A549 (cell line): ENCODE measurements around the gene ZMYND12. TPM values are rescaled to one million over a fixed set of nuclear protein-coding genes. Genes with fewer than 3 reads are reported as not detected.

Source experiments
- ATAC-seq, 2 experiments: fragments of 200-7000 bp in 1 of 2; fragments of >200 bp in 1 of 2; cut with Nextera tagmentation in 1 of 2; cut with Tn5 transposase in 1 of 2; 3 replicates each; pipeline versions ENCODE4 v1.8.0 to v1.9.1; 2018 to 2020; ENCODE audit warnings: mild to moderate bottlenecking in 1 of 2, moderate library complexity in 1 of 2
- CTCF ChIA-PET: fragments of 300-600 bp; sonication (Branson Sonifier 250); formaldehyde crosslinking; extraction: SDS; loops from one replicate; lab custom pipeline; 2021; ENCODE audit warnings: antibody characterized with exemption, inconsistent platforms; lab: Yijun Ruan, JAX
- POLR2A ChIA-PET: fragments of 350-600 bp; formaldehyde crosslinking; extraction: SDS; loops from one replicate; lab custom pipeline; 2021; ENCODE audit warnings: antibody characterized with exemption, inconsistent platforms; lab: Yijun Ruan, JAX
- DNase-seq, 2 experiments: peaks; one replicate each; pipeline versions ENCODE4 v3.0.0 to v3.0.0-alpha.2; 2011 to 2016; ENCODE audit warnings: low read depth in 1 of 2, low spot score in 1 of 2
- FAIRE-seq: peaks from 2 replicates; lab custom pipeline; 2011; peaks lifted over from hg19 to GRCh38; lab: Jason Lieb, UNC
- H3K27ac ChIP-seq, 2 experiments: fragments of >200 bp; sonication (Bioruptor Twin); formaldehyde crosslinking; 3 replicates each; pipeline ENCODE4 v1.5.1; 2016 to 2017
- H3K4me1 ChIP-seq: fragments of >200 bp; sonication (Bioruptor Twin); formaldehyde crosslinking; 3 replicates; pipeline ENCODE4 v1.6.1; 2016
- H3K4me2 ChIP-seq: fragments of >200 bp; sonication (Bioruptor Twin); formaldehyde crosslinking; 3 replicates; pipeline ENCODE4 v1.6.1; 2016
- H3K4me3 ChIP-seq: fragments of >200 bp; sonication (Bioruptor Twin); formaldehyde crosslinking; 3 replicates; pipeline ENCODE4 v1.5.1; 2016
- H3K9me3 ChIP-seq: fragments of >200 bp; sonication (Bioruptor Twin); formaldehyde crosslinking; 3 replicates; pipeline ENCODE4 v1.6.1; 2016
- BHLHE40 ChIP-seq: IDR thresholded peaks from 2 replicates; pipeline ENCODE4 v1.6.1; 2012; ENCODE audit warnings: low read depth, low read length, inconsistent platforms
- CEBPB ChIP-seq, 2 experiments: fragments of >200 bp in 1 of 2; sonication (Bioruptor Twin) in 1 of 2; formaldehyde crosslinking in 1 of 2; IDR thresholded peaks; 2 replicates each; pipeline ENCODE4 v1.6.1; 2012 to 2016
- CHD2 ChIP-seq: fragments of 150-350 bp; IDR thresholded peaks from 2 replicates; pipeline ENCODE4 v1.6.1; 2014; ENCODE audit warnings: low read length; ENCODE audit not compliant: partially characterized antibody
- FOSB ChIP-seq: fragments of 250-450 bp; sonication (Bioruptor Pico); IDR thresholded peaks from 2 replicates; pipeline ENCODE4 v1.5.0; 2020; ENCODE audit warnings: mild to moderate bottlenecking, moderate library complexity
- HOXB5 ChIP-seq: fragments of 250-450 bp; sonication (Bioruptor Pico); IDR thresholded peaks from 2 replicates; pipeline ENCODE4 v1.5.0; 2020; ENCODE audit warnings: mild to moderate bottlenecking, moderate library complexity
- KDM5A ChIP-seq: fragments of 200-600 bp; sonication (generic); IDR thresholded peaks from 2 replicates; pipeline ENCODE4 v1.6.1; 2016; ENCODE audit warnings: antibody characterized with exemption, mild to moderate bottlenecking
- MAFK ChIP-seq: fragments of 450-650 bp; IDR thresholded peaks from 2 replicates; pipeline ENCODE4 v1.6.1; 2014; ENCODE audit not compliant: partially characterized antibody
- MYC ChIP-seq: IDR thresholded peaks from 2 replicates; pipeline ENCODE4 v1.6.1; 2012; ENCODE audit warnings: mild to moderate bottlenecking, inconsistent platforms, low read length, improper control_type of control experiment, borderline replicate concordance
- NFE2L2 ChIP-seq: fragments of 150-350 bp; conservative IDR thresholded peaks from 2 replicates; pipeline ENCODE4 v1.6.1; 2014; ENCODE audit warnings: low read length
- NPAS2 ChIP-seq: fragments of 250-450 bp; sonication (Bioruptor Pico); IDR thresholded peaks from 2 replicates; pipeline ENCODE4 v1.8.0; 2022; ENCODE audit warnings: mild to moderate bottlenecking, moderate library complexity, borderline replicate concordance
- NR3C1 ChIP-seq: fragments of >200 bp; sonication (Bioruptor Twin); formaldehyde crosslinking; IDR thresholded peaks from 3 replicates; pipeline ENCODE4 v1.6.1; 2017
- PHF8 ChIP-seq: fragments of 200-600 bp; sonication (generic); IDR thresholded peaks from 2 replicates; pipeline ENCODE4 v1.6.1; 2016; ENCODE audit warnings: low read depth, mild to moderate bottlenecking, antibody characterized with exemption, moderate library complexity, borderline replicate concordance
- POLR2A ChIP-seq: IDR thresholded peaks from 2 replicates; pipeline ENCODE4 v1.6.1; 2012; ENCODE audit warnings: mild to moderate bottlenecking, low read length
- RARB ChIP-seq: fragments of 250-450 bp; sonication (Bioruptor Pico); IDR thresholded peaks from 2 replicates; pipeline ENCODE4 v1.8.0; 2021; ENCODE audit warnings: mild to moderate bottlenecking, moderate library complexity
- RNF2 ChIP-seq: fragments of 200-600 bp; sonication (generic); IDR thresholded peaks from 2 replicates; pipeline ENCODE4 v1.6.1; 2016; ENCODE audit warnings: low read depth, mild to moderate bottlenecking, antibody characterized with exemption, moderate library complexity, borderline replicate concordance
- SMC3 ChIP-seq: fragments of >200 bp; sonication (Bioruptor Twin); formaldehyde crosslinking; IDR thresholded peaks from 3 replicates; pipeline ENCODE4 v1.6.1; 2018; ENCODE audit warnings: inconsistent platforms
- ZC3H11A ChIP-seq: fragments of 450-650 bp; IDR thresholded peaks from 2 replicates; pipeline ENCODE4 v1.6.1; 2014; ENCODE audit warnings: antibody characterized with exemption, mild to moderate bottlenecking
- WGBS: methylation state at CpG from one replicate; pipeline ENCODE4 v1.1.6; 2017; ENCODE audit errors: missing lambda C conversion rate; 5-methylcytosine and 5-hydroxymethylcytosine counted together
- polyA plus RNA-seq, 4 experiments: library from polyadenylated mRNA; depleted of rRNA in 3 of 4; stranded (reverse); fragments of >200 nt; fragmentation: RNase III in 1 of 4; extraction: RNeasy Plus Mini Kit Qiagen cat#74134 plus additional on column Dnase treatment in 1 of 4; gene quantifications; 2 replicates in 3 of 4; 3 replicates in 1 of 4; pipeline ENCODE4 v1.2.3, GENCODE V29; 2011 to 2017
- TF ChIP-seq, protein P1 (sequence below): fragments of >200 bp; sonication (Bioruptor Twin); formaldehyde crosslinking; IDR thresholded peaks from 2 replicates; pipeline ENCODE4 v1.6.1; 2016
- TF ChIP-seq, protein P2 (sequence below): IDR thresholded peaks from 2 replicates; pipeline ENCODE4 v1.6.1; 2012
- TF ChIP-seq, protein P3 (sequence below): fragments of 450-650 bp; IDR thresholded peaks from 2 replicates; pipeline ENCODE4 v1.6.1; 2014; ENCODE audit warnings: antibody characterized with exemption
- TF ChIP-seq, protein P4 (sequence below): fragments of 250-450 bp; sonication (Bioruptor Pico); IDR thresholded peaks from 2 replicates; pipeline ENCODE4 v1.5.0; 2021; ENCODE audit warnings: mild to moderate bottlenecking, moderate library complexity, borderline replicate concordance
- TF ChIP-seq, protein P5 (sequence below): IDR thresholded peaks from 2 replicates; pipeline ENCODE4 v1.6.1; 2012

ZMYND12 gene
- polyA plus RNA-seq, 2 of the 4 experiments (the other 2 are of a cell fraction), result 0.37 to 0.90 TPM

DNA sequence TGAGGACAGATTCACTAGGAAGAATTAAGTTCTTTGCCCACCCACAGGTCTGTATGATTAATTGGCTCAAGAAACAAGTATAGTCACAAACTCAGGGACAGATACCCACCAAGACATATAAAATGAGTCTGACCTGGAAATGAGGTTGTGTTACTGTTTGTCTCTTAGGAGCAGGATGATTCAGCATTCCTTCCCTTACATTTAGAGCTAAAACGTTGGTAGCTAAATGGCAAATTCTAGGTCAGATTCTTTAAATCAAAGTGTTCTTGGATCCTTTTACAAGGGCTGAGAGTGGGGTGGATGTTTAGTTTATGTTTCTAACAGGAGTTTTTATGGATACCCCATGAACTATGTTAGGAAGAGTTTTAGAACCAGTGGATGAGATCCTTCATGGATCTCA, 70.5 kb downstream of the ZMYND12 start:
- ChIA-PET CTCF (interaction anchor here (0.6 to 2.5 kb wide), 2 partner anchors 10 to 51 kb away, joined by 3 to 10 read pairs; no protein-coding TSS in a partner anchor), POLR2A (no interaction called here)
- Histone ChIP-seq H3K4me3 (no peak overlapping the region), H3K9me3 (no peaks in the 10 kb centered on the region), H3K4me1 (peaks cover 8% of the 10 kb centered on the region), H3K4me2 (peak overlapping the region; percentile 42; the same call in 2 of the 3 replicates), H3K27ac (peak overlapping the region; percentile 66 to 73)
- peak in 1 of 2 experiments; percentile 36 for DNase-seq
- TF ChIP-seq NFE2L2 (peak; percentile 21; the same call in 1 of the 2 replicates), CHD2 (no peak), ZC3H11A (no peak), MAFK (peak; percentile 72)
- FAIRE-seq, result no peak
- 13% methylated on average over 1 of the region's 1 CpG for WGBS
- ATAC-seq, result no peak

DNA sequence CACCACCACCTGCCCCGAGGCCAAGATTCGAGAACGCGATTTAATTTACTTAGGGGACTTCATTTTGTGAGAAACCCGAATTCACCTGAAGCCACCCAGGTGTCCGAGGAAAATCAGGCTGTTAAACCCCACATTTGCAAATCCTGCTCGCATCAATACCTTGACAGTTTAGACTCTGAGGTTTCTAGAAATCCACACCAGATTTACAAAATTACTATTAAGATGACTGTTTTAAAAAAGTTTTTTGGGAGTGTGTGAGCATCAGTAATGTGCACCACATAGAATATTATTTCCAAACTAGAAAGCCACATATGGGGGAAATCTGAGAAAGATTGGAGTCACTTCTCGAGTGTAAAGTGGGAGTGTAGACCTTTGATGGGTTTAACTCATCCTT, 74.5 kb downstream of the ZMYND12 start:
- TF ChIP-seq HOXB5 (CRISPR knock-in tag) (no peak), PHF8 (no peak), NR3C1 (no peak), RARB (CRISPR knock-in tag) (no peak), RNF2 (no peak), BHLHE40 (no peak), KDM5A (no peak), MYC (no peak), CEBPB (IDR thresholded peaks at IDR 0.05) (no peak), FOSB (CRISPR knock-in tag) (no peak), SMC3 (no peak)
- TF ChIP-seq, protein P1, sequence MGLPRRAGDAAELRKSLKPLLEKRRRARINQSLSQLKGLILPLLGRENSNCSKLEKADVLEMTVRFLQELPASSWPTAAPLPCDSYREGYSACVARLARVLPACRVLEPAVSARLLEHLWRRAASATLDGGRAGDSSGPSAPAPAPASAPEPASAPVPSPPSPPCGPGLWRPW, result no peak
- TF ChIP-seq, protein P2, sequence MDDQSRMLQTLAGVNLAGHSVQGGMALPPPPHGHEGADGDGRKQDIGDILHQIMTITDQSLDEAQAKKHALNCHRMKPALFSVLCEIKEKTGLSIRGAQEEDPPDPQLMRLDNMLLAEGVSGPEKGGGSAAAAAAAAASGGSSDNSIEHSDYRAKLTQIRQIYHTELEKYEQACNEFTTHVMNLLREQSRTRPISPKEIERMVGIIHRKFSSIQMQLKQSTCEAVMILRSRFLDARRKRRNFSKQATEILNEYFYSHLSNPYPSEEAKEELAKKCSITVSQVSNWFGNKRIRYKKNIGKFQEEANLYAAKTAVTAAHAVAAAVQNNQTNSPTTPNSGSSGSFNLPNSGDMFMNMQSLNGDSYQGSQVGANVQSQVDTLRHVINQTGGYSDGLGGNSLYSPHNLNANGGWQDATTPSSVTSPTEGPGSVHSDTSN, result no peak
- TF ChIP-seq, protein P3, sequence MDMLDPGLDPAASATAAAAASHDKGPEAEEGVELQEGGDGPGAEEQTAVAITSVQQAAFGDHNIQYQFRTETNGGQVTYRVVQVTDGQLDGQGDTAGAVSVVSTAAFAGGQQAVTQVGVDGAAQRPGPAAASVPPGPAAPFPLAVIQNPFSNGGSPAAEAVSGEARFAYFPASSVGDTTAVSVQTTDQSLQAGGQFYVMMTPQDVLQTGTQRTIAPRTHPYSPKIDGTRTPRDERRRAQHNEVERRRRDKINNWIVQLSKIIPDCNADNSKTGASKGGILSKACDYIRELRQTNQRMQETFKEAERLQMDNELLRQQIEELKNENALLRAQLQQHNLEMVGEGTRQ, result no peak
- TF ChIP-seq, protein P4, sequence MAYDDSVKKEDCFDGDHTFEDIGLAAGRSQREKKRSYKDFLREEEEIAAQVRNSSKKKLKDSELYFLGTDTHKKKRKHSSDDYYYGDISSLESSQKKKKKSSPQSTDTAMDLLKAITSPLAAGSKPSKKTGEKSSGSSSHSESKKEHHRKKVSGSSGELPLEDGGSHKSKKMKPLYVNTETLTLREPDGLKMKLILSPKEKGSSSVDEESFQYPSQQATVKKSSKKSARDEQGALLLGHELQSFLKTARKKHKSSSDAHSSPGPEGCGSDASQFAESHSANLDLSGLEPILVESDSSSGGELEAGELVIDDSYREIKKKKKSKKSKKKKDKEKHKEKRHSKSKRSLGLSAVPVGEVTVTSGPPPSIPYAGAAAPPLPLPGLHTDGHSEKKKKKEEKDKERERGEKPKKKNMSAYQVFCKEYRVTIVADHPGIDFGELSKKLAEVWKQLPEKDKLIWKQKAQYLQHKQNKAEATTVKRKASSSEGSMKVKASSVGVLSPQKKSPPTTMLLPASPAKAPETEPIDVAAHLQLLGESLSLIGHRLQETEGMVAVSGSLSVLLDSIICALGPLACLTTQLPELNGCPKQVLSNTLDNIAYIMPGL (CRISPR knock-in tag), result no peak
- H3K4me3 ChIP-seq, result peak overlapping the region; percentile 59
- FAIRE-seq (no peak), ATAC-seq (no peak), DNase-seq (no peak)
- WGBS, result 64% methylated on average over 8 of the region's 8 CpGs
- POLR2A ChIA-PET, result no interaction called here
- H3K4me1 ChIP-seq, result peaks cover 12% of the 10 kb centered on the region
- H3K4me2 ChIP-seq, result peak overlapping the region; percentile 92
- CTCF ChIA-PET, result no interaction called here
- no peaks in the 10 kb centered on the region for H3K9me3 ChIP-seq
- H3K27ac ChIP-seq, result peak overlapping the region; percentile 24 to 73; a peak in 3 of 6 replicates

DNA sequence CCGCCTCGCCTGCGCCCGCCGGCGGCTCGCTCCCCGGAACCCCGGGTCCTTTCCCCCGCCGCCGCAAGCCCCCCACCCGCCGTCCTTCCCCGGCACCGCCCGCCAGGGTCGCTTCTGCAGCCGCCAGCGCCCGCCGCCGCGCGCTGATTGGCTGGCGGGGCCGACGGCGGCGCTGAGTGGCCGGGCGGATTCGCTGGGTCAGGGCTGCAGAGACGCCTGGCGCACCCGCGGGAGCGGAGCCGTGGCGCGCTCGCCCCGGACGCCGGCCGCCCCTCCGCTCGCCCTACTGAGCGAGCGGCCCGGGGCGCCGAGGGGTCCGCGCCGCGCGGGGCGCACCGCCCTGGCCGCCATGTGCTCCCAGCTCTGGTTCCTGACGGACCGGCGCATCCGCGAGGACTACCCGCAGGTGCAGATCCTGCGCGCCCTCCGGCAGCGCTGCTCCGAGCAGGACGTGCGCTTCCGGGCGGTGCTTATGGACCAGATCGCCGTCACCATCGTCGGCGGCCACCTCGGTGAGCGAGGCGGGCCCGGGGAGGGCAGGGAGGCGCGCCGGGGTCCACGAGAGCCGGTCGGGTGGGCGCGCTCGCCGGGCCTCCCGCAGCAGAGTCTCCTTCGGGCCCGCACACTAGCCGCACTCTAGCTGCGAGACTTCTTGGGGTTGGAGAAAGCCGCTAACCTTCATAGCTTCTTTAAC, 75.1 kb downstream of the ZMYND12 start, which contains the start of gene RIMKLA:
Gene RIMKLA, plus strand, starts transcription at position 207 of the 694 bp plus-strand sequence. Its CDS starts 143 bp downstream, at position 350.
- peak; percentile 95 to 97 for ATAC-seq
- POLR2A ChIA-PET, result no interaction called here
- peak within 1 kb of the TSS; percentile 59 for H3K4me3 ChIP-seq
- WGBS, result 11% methylated on average over 17 of the region's 101 CpGs
- peak within 1 kb of the TSS; percentile 92 for H3K4me2 ChIP-seq
- H3K27ac ChIP-seq, result peak within 1 kb of the TSS; percentile 24 to 73; a peak in 5 of 6 replicates
- CTCF ChIA-PET, result no interaction called here
- H3K4me1 ChIP-seq, result peaks cover 12% of the 10 kb centered on the region
- TF ChIP-seq NPAS2 (CRISPR knock-in tag) (no peak), POLR2A (peak; percentile 48)
- TF ChIP-seq, protein P5, sequence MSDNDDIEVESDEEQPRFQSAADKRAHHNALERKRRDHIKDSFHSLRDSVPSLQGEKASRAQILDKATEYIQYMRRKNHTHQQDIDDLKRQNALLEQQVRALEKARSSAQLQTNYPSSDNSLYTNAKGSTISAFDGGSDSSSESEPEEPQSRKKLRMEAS, result 0 out of 2 replicates have a peak, but pooled peaks have one; percentile 21
- TF ChIP-seq, all 56 proteins: peak for 2
- DNase-seq (peak; percentile 44 to 70), FAIRE-seq (no peak)
- H3K9me3 ChIP-seq, result no peaks in the 10 kb centered on the region
